Mesenchymal stem cell (in vitro differentiated cells and primary cell): ENCODE results near the gene SNTG2.

Experiments
- DNase-seq: peaks from one replicate; pipeline ENCODE4 v3.0.0-alpha.2; 2013
- H2AFZ ChIP-seq: one replicate; pipeline ENCODE4 v1.6.1; 2013; ENCODE audit warnings: low read depth, mild to moderate bottlenecking, control low read depth, inconsistent platforms, low read length, moderate library complexity
- H2AK5ac ChIP-seq: 2 replicates; pipeline ENCODE4 v1.6.1; 2013; ENCODE audit warnings: low read length, moderate library complexity, mild to moderate bottlenecking, inconsistent platforms; ENCODE audit not compliant: severe bottlenecking
- H2BK120ac ChIP-seq: one replicate; pipeline ENCODE4 v1.6.1; 2013; ENCODE audit warnings: low read depth, mild to moderate bottlenecking, inconsistent platforms, low read length, moderate library complexity
- H2BK12ac ChIP-seq, 2 experiments: one replicate each; pipeline ENCODE4 v1.6.1; 2013; ENCODE audit warnings: inconsistent platforms in 2 of 2, low read length in 2 of 2, mild to moderate bottlenecking in 2 of 2, moderate library complexity in 2 of 2, control low read depth in 1 of 2
- H2BK15ac ChIP-seq: one replicate; pipeline ENCODE4 v1.6.1; 2013; ENCODE audit warnings: mild to moderate bottlenecking, low read depth, inconsistent platforms; ENCODE audit not compliant: poor library complexity, severe bottlenecking
- H2BK5ac ChIP-seq: 2 replicates; pipeline ENCODE4 v1.6.1; 2013; ENCODE audit warnings: low read depth, mild to moderate bottlenecking, low read length, control low read depth, inconsistent platforms; ENCODE audit not compliant: poor library complexity, severe bottlenecking
- H3K14ac ChIP-seq, 2 experiments: one replicate each; pipeline ENCODE4 v1.6.1; 2013; ENCODE audit warnings: inconsistent platforms in 2 of 2, low read length in 2 of 2, control low read depth in 1 of 2, mild to moderate bottlenecking in 1 of 2, moderate library complexity in 1 of 2
- H3K18ac ChIP-seq, 2 experiments: one replicate each; pipeline ENCODE4 v1.6.1; 2013; ENCODE audit warnings: inconsistent platforms in 2 of 2, low read length in 2 of 2, control low read depth in 1 of 2, low read depth in 1 of 2, mild to moderate bottlenecking in 1 of 2
- H3K23ac ChIP-seq, 2 experiments: one replicate each; pipeline ENCODE4 v1.6.1; 2013; ENCODE audit warnings: inconsistent platforms in 2 of 2, low read length in 2 of 2, mild to moderate bottlenecking in 2 of 2, moderate library complexity in 2 of 2, control low read depth in 1 of 2
- H3K27ac ChIP-seq: 2 replicates; pipeline ENCODE4 v1.5.1; 2013; ENCODE audit warnings: mild to moderate bottlenecking, moderate library complexity, low read length, control low read depth, inconsistent platforms; ENCODE audit not compliant: poor library complexity, severe bottlenecking
- H3K27me3 ChIP-seq, 2 experiments: 2 replicates each; pipeline versions ENCODE4 v1.6.1 to v1.7.0; 2013; ENCODE audit warnings: low read length in 2 of 2, mild to moderate bottlenecking in 2 of 2, moderate library complexity in 2 of 2, control low read depth in 1 of 2, inconsistent platforms in 1 of 2; ENCODE audit not compliant: control insufficient read depth in 1 of 2, insufficient read depth in 1 of 2
- H3K36me3 ChIP-seq, 2 experiments: 2 replicates each; pipeline versions ENCODE4 v1.6.1 to v1.7.0; 2013; ENCODE audit warnings: low read length in 2 of 2, control low read depth in 1 of 2, inconsistent platforms in 1 of 2, low read depth in 1 of 2, mild to moderate bottlenecking in 1 of 2; ENCODE audit not compliant: insufficient read depth in 2 of 2, control insufficient read depth in 1 of 2
- H3K4ac ChIP-seq, 2 experiments: one replicate each; pipeline ENCODE4 v1.6.1; 2013; ENCODE audit warnings: inconsistent platforms in 2 of 2, low read length in 2 of 2, mild to moderate bottlenecking in 2 of 2, moderate library complexity in 2 of 2, control low read depth in 1 of 2, low read depth in 1 of 2
- H3K4me1 ChIP-seq: 2 replicates; pipeline ENCODE4 v1.6.1; 2013; ENCODE audit warnings: low read depth, low read length, control low read depth; ENCODE audit not compliant: control insufficient read depth, insufficient read depth
- H3K4me2 ChIP-seq: 2 replicates; pipeline ENCODE4 v1.6.1; 2013; ENCODE audit warnings: low read length, mild to moderate bottlenecking, inconsistent platforms; ENCODE audit not compliant: poor library complexity, severe bottlenecking
- H3K4me3 ChIP-seq, 2 experiments: 2 replicates each; pipeline versions ENCODE4 v1.5.1 to v1.7.0; 2013; ENCODE audit warnings: low read length in 2 of 2, mild to moderate bottlenecking in 2 of 2, control low read depth in 1 of 2, low read depth in 1 of 2; ENCODE audit not compliant: insufficient read depth in 1 of 2
- H3K79me1 ChIP-seq: replicated peaks from 2 replicates; pipeline ENCODE4 v1.6.1; 2013; ENCODE audit warnings: mild to moderate bottlenecking, control low read depth, low read length, inconsistent platforms; ENCODE audit not compliant: poor library complexity, severe bottlenecking
- H3K9ac ChIP-seq: 2 replicates; pipeline ENCODE4 v1.7.0; 2013; ENCODE audit warnings: mild to moderate bottlenecking, low read length, moderate library complexity
- H3K9me3 ChIP-seq: 2 replicates; pipeline ENCODE4 v1.7.0; 2013; ENCODE audit warnings: mild to moderate bottlenecking, low read length; ENCODE audit not compliant: control insufficient read depth
- H4K8ac ChIP-seq: one replicate; pipeline ENCODE4 v1.6.1; 2013; ENCODE audit warnings: inconsistent platforms, mild to moderate bottlenecking, low read length, moderate library complexity
- H4K91ac ChIP-seq: one replicate; pipeline ENCODE4 v1.6.1; 2013; ENCODE audit warnings: mild to moderate bottlenecking, low read length, inconsistent platforms
- WGBS: methylation state at CpG from one replicate; pipeline ENCODE4 v1.1.7; 2013; ENCODE audit warnings: mixed read lengths; 5-methylcytosine and 5-hydroxymethylcytosine counted together

Gene SNTG2

GRCh38 chr2:1262609-1263008 is 312.0 kb downstream of the SNTG2 start:
- H3K4ac ChIP-seq: no peak overlapping the region
- no peak overlapping the region for H4K91ac ChIP-seq
- no peak overlapping the region for H3K9ac ChIP-seq
- H3K4me3 ChIP-seq: no peak overlapping the region
- no peak overlapping the region for H3K18ac ChIP-seq
- DNase-seq: no peak
- no peak overlapping the region for H2BK120ac ChIP-seq
- H4K8ac ChIP-seq: no peak overlapping the region
- H2AK5ac ChIP-seq: no peak overlapping the region
- no peak overlapping the region for H3K27ac ChIP-seq
- no peak overlapping the region for H2BK12ac ChIP-seq
- 91% methylated on average over 27 of the region's 29 CpGs for WGBS
- no peaks in the 10 kb centered on the region for H3K9me3 ChIP-seq
- no peaks in the 10 kb centered on the region for H3K36me3 ChIP-seq
- H3K4me1 ChIP-seq: no peaks in the 10 kb centered on the region
- H3K4me2 ChIP-seq: no peak overlapping the region
- H2AFZ ChIP-seq: no peak overlapping the region
- no peaks in the 10 kb centered on the region for H3K79me1 ChIP-seq
- no peak overlapping the region for H3K14ac ChIP-seq
- H2BK15ac ChIP-seq: no peak overlapping the region
- no peak overlapping the region for H2BK5ac ChIP-seq
- H3K23ac ChIP-seq: no peak overlapping the region
- no peaks in the 10 kb centered on the region for H3K27me3 ChIP-seq

- DNase-seq: no peak
- H3K4me2 ChIP-seq: no peak overlapping the region
- H2BK120ac ChIP-seq: no peak overlapping the region
- no peaks in the 10 kb centered on the region for H3K36me3 ChIP-seq
- H2AFZ ChIP-seq: no peak overlapping the region
- no peak overlapping the region for H2BK12ac ChIP-seq
- H3K9ac ChIP-seq: no peak overlapping the region
- H3K27ac ChIP-seq: no peak overlapping the region
- H4K91ac ChIP-seq: no peak overlapping the region
- no peak overlapping the region for H3K4ac ChIP-seq
- no peaks in the 10 kb centered on the region for H3K27me3 ChIP-seq
- H3K14ac ChIP-seq: no peak overlapping the region
- H4K8ac ChIP-seq: no peak overlapping the region
- H3K9me3 ChIP-seq: no peaks in the 10 kb centered on the region
- no peak overlapping the region for H3K23ac ChIP-seq
- H2AK5ac ChIP-seq: no peak overlapping the region
- WGBS: 70% methylated on average over 4 of the region's 4 CpGs
- H3K4me1 ChIP-seq: no peaks in the 10 kb centered on the region
- no peak overlapping the region for H3K18ac ChIP-seq
- H2BK5ac ChIP-seq: no peak overlapping the region
- no peak overlapping the region for H3K4me3 ChIP-seq
- H3K79me1 ChIP-seq: no peaks in the 10 kb centered on the region
- no peak overlapping the region for H2BK15ac ChIP-seq
These were observed 314.8 kb downstream of the SNTG2 start for GRCh38 chr2:1265454-1265853.

- no peak overlapping the region for H2BK120ac ChIP-seq
- H3K27me3 ChIP-seq: no peaks in the 10 kb centered on the region
- no peak overlapping the region for H3K23ac ChIP-seq
These were observed 315.7 kb downstream of the SNTG2 start for GRCh38 chr2:1266351-1266750.

GRCh38 chr2:1268034-1268433 is 317.4 kb downstream of the SNTG2 start:
- no peaks in the 10 kb centered on the region for H3K27me3 ChIP-seq
- H3K27ac ChIP-seq: no peak overlapping the region
- WGBS: 51% methylated on average over 2 of the region's 7 CpGs
- H2BK5ac ChIP-seq: no peak overlapping the region
- no peak overlapping the region for H3K23ac ChIP-seq
- H4K91ac ChIP-seq: no peak overlapping the region
- H2BK12ac ChIP-seq: no peak overlapping the region
- no peak overlapping the region for H2BK120ac ChIP-seq
- H2AK5ac ChIP-seq: no peak overlapping the region
- no peak overlapping the region for H3K4me3 ChIP-seq
- no peaks in the 10 kb centered on the region for H3K4me1 ChIP-seq
- H3K14ac ChIP-seq: no peak overlapping the region
- no peak overlapping the region for H2BK15ac ChIP-seq
- no peaks in the 10 kb centered on the region for H3K79me1 ChIP-seq
- no peak overlapping the region for H3K4ac ChIP-seq
- no peak overlapping the region for H3K18ac ChIP-seq
- no peaks in the 10 kb centered on the region for H3K36me3 ChIP-seq
- no peak overlapping the region for H2AFZ ChIP-seq
- no peaks in the 10 kb centered on the region for H3K9me3 ChIP-seq
- DNase-seq: no peak
- no peak overlapping the region for H4K8ac ChIP-seq
- H3K4me2 ChIP-seq: no peak overlapping the region
- H3K9ac ChIP-seq: no peak overlapping the region

More at GRCh38 chr2:1266351-1266750, 315.7 kb downstream of the SNTG2 start:
- Histone ChIP-seq H3K79me1 (no peaks in the 10 kb centered on the region), H3K4me2 (no peak overlapping the region), H3K27ac (no peak overlapping the region), H3K4me1 (no peaks in the 10 kb centered on the region), H3K36me3 (no peaks in the 10 kb centered on the region), H2BK15ac (no peak overlapping the region), H3K4ac (no peak overlapping the region), H2BK5ac (no peak overlapping the region), H2BK12ac (no peak overlapping the region), H3K9ac (no peak overlapping the region), H3K14ac (no peak overlapping the region), H3K4me3 (no peak overlapping the region), H3K9me3 (no peaks in the 10 kb centered on the region), H3K18ac (no peak overlapping the region), H2AK5ac (no peak overlapping the region), H4K91ac (no peak overlapping the region), H2AFZ (no peak overlapping the region), H4K8ac (no peak overlapping the region)
- no peak for DNase-seq
- 82% methylated on average over 8 of the region's 12 CpGs for WGBS
